ENCODE measurements around the gene SGSM1. TPM values are rescaled to one million over a fixed set of nuclear protein-coding genes. Genes with fewer than 3 reads are reported as not detected.

SGSM1 gene
- total and polyA plus RNA-seq, 9 of the 15 experiments (the other 6 are each of a cell fraction or from before 2014, with no cell fraction given) = not detected

DNA sequence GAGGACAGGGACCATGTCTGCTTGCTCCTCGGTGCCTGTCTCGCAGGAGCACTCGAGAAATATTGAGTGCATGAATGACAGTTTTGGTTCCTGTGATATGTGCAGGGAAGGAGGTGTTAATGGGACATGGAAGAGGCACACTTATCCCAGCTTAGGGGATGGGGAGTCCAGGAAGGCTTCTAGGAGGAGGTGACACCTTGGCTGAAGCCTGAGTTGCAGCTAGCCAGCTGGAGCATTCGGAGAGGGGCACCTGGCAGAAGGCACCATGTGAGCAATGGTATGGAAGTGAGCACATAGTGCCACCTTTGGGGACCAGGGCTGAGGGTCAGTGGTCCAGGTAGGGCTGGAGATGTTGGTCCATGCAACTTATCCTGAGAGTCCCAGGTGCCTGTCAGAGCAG, 18.9 kb downstream of the SGSM1 start:
- no TSS peak for BruUV-seq (replicated peaks)
- H4K20me1 ChIP-seq (replicated peaks; ENCODE audit: control insufficient read depth, insufficient read depth, low read length) = no peaks in the 10 kb centered on the region
- H3K4me1 ChIP-seq (replicated peaks in 1 of 2; ENCODE audit: control insufficient read depth in 2 of 2, insufficient read depth in 2 of 2, low read length in 2 of 2) = no peaks in the 10 kb centered on the region
- no peak overlapping the region for H3K4me3 ChIP-seq
- DNase-seq (ENCODE audit: extremely low read depth in 1 of 4, low spot score in 3 of 4) = no peak
- no peak for TF ChIP-seq ZNF263 (CRISPR knock-in tag; IDR thresholded peaks at IDR 0.05; ENCODE audit: borderline replicate concordance)
- TF ChIP-seq ZFP36 (IDR thresholded peaks at IDR 0.05; ENCODE audit: low read depth, low read length, partially characterized antibody) = peak; percentile 76
- no peak overlapping the region for H3K9ac ChIP-seq (ENCODE audit: insufficient read depth in 1 of 2, low read depth in 2 of 2, low read length in 2 of 2)
- peaks cover 0 to 23% of the 10 kb centered on the region in 2 experiments; a peak in 2 of 5 replicates for H3K27me3 ChIP-seq (ENCODE audit: control insufficient read depth in 2 of 2, insufficient read depth in 2 of 2, low read length in 2 of 2)
- CTCF ChIA-PET (ENCODE audit: low intra/inter-chr PET ratio) = no interaction called here
- no peaks in the 10 kb centered on the region for H3K79me2 ChIP-seq (ENCODE audit: control insufficient read depth, insufficient read depth, low read length)
- in situ Hi-C loops (cut with MboI) (no loop called here), intact Hi-C loops (cut with micrococcal nuclease) (no loop called here)
- no peaks in the 10 kb centered on the region for H3K36me3 ChIP-seq (ENCODE audit: control insufficient read depth, insufficient read depth, low read length)
- H3K9me1 ChIP-seq (ENCODE audit: control insufficient read depth, insufficient read depth, low read length) = no peaks in the 10 kb centered on the region
- POLR2A ChIA-PET = no interaction called here
- H2AFZ ChIP-seq (ENCODE audit: low read depth, low read length) = no peak overlapping the region
- H3K4me2 ChIP-seq (ENCODE audit: insufficient read depth, low read length) = no peak overlapping the region
- no peak overlapping the region for H3K27ac ChIP-seq (ENCODE audit: extremely low read depth, low read depth, low read length)
- FAIRE-seq = no peak
- no peaks in the 10 kb centered on the region for H3K9me3 ChIP-seq (replicated peaks; ENCODE audit: control insufficient read depth, insufficient read depth, low read depth, low read length)
- WGBS (ENCODE audit: insufficient coverage, low coverage, missing lambda C conversion rate) = 0% methylated on average over 4 of the region's 4 CpGs
- no peak for ATAC-seq

DNA sequence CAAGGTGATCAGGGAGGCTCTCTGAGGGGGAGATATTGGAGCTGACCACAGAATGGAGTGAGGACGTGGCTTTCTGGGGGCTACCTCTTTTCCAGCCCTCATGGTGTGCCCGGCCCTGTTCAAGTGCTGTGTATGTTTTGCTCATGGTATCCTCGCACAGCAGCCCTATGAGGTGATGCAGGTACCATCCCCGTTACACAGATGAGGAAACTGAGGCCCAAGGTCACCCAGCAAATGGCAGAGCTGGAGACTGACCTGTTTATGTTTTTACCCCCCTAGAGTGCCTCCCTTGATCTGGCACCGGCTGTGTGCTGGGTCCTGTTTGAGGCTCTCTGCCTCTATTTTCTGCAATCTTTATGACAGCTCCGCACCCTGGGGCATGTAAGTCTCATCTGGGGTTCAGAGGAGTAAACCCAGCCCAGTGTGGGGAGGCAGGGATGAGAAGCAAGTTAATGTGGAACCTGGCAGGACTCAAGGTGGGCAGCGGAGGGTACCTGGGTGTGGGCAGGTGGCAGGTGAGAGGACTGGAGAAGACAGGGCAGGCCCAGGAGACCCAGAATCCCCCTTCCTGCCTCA, 20.8 kb downstream of the SGSM1 start:
- WGBS (ENCODE audit: insufficient coverage, low coverage, missing lambda C conversion rate) = 1% methylated on average over 7 of the region's 7 CpGs
- no peak for DNase-seq (ENCODE audit: extremely low read depth in 1 of 4, low spot score in 3 of 4)
- peak; percentile 71; the same call in 1 of the 2 replicates for TF ChIP-seq ESRRA (IDR thresholded peaks at IDR 0.05; ENCODE audit: borderline replicate concordance, low read depth)
- no peak for TF ChIP-seq PCBP2 (IDR thresholded peaks at IDR 0.05; ENCODE audit: low read depth, low read length, poor library complexity, severe bottlenecking)
- no peak overlapping the region for H3K4me2 ChIP-seq (ENCODE audit: insufficient read depth, low read length)
- intact Hi-C loops (cut with micrococcal nuclease) (no loop called here), in situ Hi-C loops (cut with MboI) (no loop called here)
- no peaks in the 10 kb centered on the region for H3K9me1 ChIP-seq (ENCODE audit: control insufficient read depth, insufficient read depth, low read length)
- no peaks in the 10 kb centered on the region for H3K4me1 ChIP-seq (replicated peaks in 1 of 2; ENCODE audit: control insufficient read depth in 2 of 2, insufficient read depth in 2 of 2, low read length in 2 of 2)
- no peak overlapping the region for H3K27ac ChIP-seq (ENCODE audit: extremely low read depth, low read depth, low read length)
- H3K79me2 ChIP-seq (ENCODE audit: control insufficient read depth, insufficient read depth, low read length) = no peaks in the 10 kb centered on the region
- no peaks in the 10 kb centered on the region for H3K36me3 ChIP-seq (ENCODE audit: control insufficient read depth, insufficient read depth, low read length)
- BruUV-seq (replicated peaks) = no TSS peak
- ChIA-PET POLR2A (no interaction called here), CTCF (ENCODE audit: low intra/inter-chr PET ratio) (no interaction called here)
- H3K4me3 ChIP-seq = no peak overlapping the region
- H4K20me1 ChIP-seq (replicated peaks; ENCODE audit: control insufficient read depth, insufficient read depth, low read length) = no peaks in the 10 kb centered on the region
- no peaks in the 10 kb centered on the region for H3K9me3 ChIP-seq (replicated peaks; ENCODE audit: control insufficient read depth, insufficient read depth, low read depth, low read length)
- ATAC-seq = no peak
- no peak for FAIRE-seq
- no peak overlapping the region for H3K9ac ChIP-seq (ENCODE audit: insufficient read depth in 1 of 2, low read depth in 2 of 2, low read length in 2 of 2)
- H3K27me3 ChIP-seq (ENCODE audit: control insufficient read depth in 2 of 2, insufficient read depth in 2 of 2, low read length in 2 of 2) = peaks cover 0 to 21% of the 10 kb centered on the region in 2 experiments; a peak in 2 of 5 replicates
- H2AFZ ChIP-seq (ENCODE audit: low read depth, low read length) = no peak overlapping the region
